SK-N-SH treated with all-trans-retinoic acid at 6 μM for 48 hours (cell line): ENCODE measurements around the gene TSHZ1.

Experiments used
- ATAC-seq: fragments of 200-7000 bp; cut with Tn5 transposase; 3 replicates; pipeline ENCODE4 v1.9.1; 2020; ENCODE audit warnings: mild to moderate bottlenecking, moderate library complexity
- ARNTL ChIP-seq: fragments of 450-650 bp; formaldehyde crosslinking; IDR thresholded peaks from 2 replicates; pipeline ENCODE4 v1.5.0; 2020; ENCODE audit warnings: low read depth, mild to moderate bottlenecking, moderate library complexity, borderline replicate concordance
- BACH2 ChIP-seq: fragments of 250-450 bp; sonication (Bioruptor Pico); IDR thresholded peaks from 2 replicates; pipeline ENCODE4 v1.9.0; 2021; ENCODE audit warnings: mild to moderate bottlenecking, borderline replicate concordance
- CSDC2 ChIP-seq: fragments of 250-450 bp; sonication (Bioruptor Pico); IDR thresholded peaks from 2 replicates; pipeline ENCODE4 v1.5.0; 2020; ENCODE audit warnings: mild to moderate bottlenecking, moderate library complexity
- GLIS3 ChIP-seq: fragments of 250-450 bp; sonication (Bioruptor Pico); IDR thresholded peaks from 2 replicates; pipeline ENCODE4 v1.5.0; 2020; ENCODE audit warnings: mild to moderate bottlenecking, moderate library complexity
- ISL1 ChIP-seq: fragments of 250-450 bp; sonication (Bioruptor Pico); IDR thresholded peaks from 2 replicates; pipeline ENCODE4 v2.1.2; 2022; ENCODE audit warnings: mild to moderate bottlenecking, moderate library complexity
- OSR1 ChIP-seq: fragments of 250-450 bp; sonication (Bioruptor Pico); IDR thresholded peaks from 2 replicates; pipeline ENCODE4 v1.8.0; 2022; ENCODE audit warnings: moderate library complexity, mild to moderate bottlenecking, inconsistent platforms
- PATZ1 ChIP-seq: fragments of 250-450 bp; sonication (Bioruptor Pico); IDR thresholded peaks from 2 replicates; pipeline ENCODE4 v1.8.0; 2020; ENCODE audit warnings: mild to moderate bottlenecking, moderate library complexity, borderline replicate concordance
- PPARA ChIP-seq: fragments of 250-450 bp; sonication (Bioruptor Pico); IDR thresholded peaks from 2 replicates; pipeline ENCODE4 v1.5.0; 2020; ENCODE audit warnings: mild to moderate bottlenecking, borderline replicate concordance
- RARB ChIP-seq: fragments of 250-450 bp; sonication (Bioruptor Pico); IDR thresholded peaks from 2 replicates; pipeline ENCODE4 v1.8.0; 2021; ENCODE audit warnings: mild to moderate bottlenecking, moderate library complexity
- SNAI2 ChIP-seq: fragments of 250-450 bp; sonication (Bioruptor Pico); IDR thresholded peaks from 2 replicates; pipeline ENCODE4 v1.5.0; 2020; ENCODE audit warnings: mild to moderate bottlenecking, moderate library complexity
- TCF4 ChIP-seq: fragments of 250-450 bp; sonication (Bioruptor Pico); IDR thresholded peaks from 2 replicates; pipeline ENCODE4 v1.8.0; 2021; ENCODE audit warnings: mild to moderate bottlenecking, moderate library complexity, borderline replicate concordance
- TOX ChIP-seq: fragments of 250-450 bp; sonication (Bioruptor Pico); IDR thresholded peaks from 2 replicates; pipeline ENCODE4 v1.8.0; 2021; ENCODE audit warnings: mild to moderate bottlenecking, moderate library complexity, borderline replicate concordance
- ZNF565 ChIP-seq: fragments of 450-650 bp; formaldehyde crosslinking; conservative IDR thresholded peaks from 2 replicates; pipeline ENCODE4 v1.5.0; 2020; ENCODE audit warnings: low read depth, mild to moderate bottlenecking, moderate library complexity
- ZNF70 ChIP-seq: fragments of 450-650 bp; formaldehyde crosslinking; IDR thresholded peaks from 2 replicates; pipeline ENCODE4 v1.5.0; 2020; ENCODE audit warnings: mild to moderate bottlenecking, moderate library complexity
- ZNF8 ChIP-seq: fragments of 450-650 bp; formaldehyde crosslinking; IDR thresholded peaks from 2 replicates; pipeline ENCODE4 v1.5.0; 2020; ENCODE audit warnings: mild to moderate bottlenecking, moderate library complexity
- TF ChIP-seq, protein P1 (sequence below): fragments of 250-450 bp; sonication (Bioruptor Pico); IDR thresholded peaks from 2 replicates; pipeline ENCODE4 v1.8.0; 2021; ENCODE audit warnings: low read depth, mild to moderate bottlenecking, moderate library complexity, borderline replicate concordance
- TF ChIP-seq, protein P2 (sequence below): fragments of 250-450 bp; sonication (Bioruptor Pico); IDR thresholded peaks from 2 replicates; pipeline ENCODE4 v1.5.1; 2021; ENCODE audit warnings: mild to moderate bottlenecking, moderate library complexity

TSHZ1 gene

GRCh38 chr18:75200071-75200470 is 10.5 kb upstream of the TSHZ1 start:
- no peak for TF ChIP-seq ISL1 (CRISPR knock-in tag)
- TF ChIP-seq ZNF8 (CRISPR knock-in tag) = no peak
- TF ChIP-seq OSR1 = no peak
- TF ChIP-seq CSDC2 (CRISPR knock-in tag) = no peak
- TF ChIP-seq RARB (CRISPR knock-in tag) = no peak
- TF ChIP-seq, protein P1, sequence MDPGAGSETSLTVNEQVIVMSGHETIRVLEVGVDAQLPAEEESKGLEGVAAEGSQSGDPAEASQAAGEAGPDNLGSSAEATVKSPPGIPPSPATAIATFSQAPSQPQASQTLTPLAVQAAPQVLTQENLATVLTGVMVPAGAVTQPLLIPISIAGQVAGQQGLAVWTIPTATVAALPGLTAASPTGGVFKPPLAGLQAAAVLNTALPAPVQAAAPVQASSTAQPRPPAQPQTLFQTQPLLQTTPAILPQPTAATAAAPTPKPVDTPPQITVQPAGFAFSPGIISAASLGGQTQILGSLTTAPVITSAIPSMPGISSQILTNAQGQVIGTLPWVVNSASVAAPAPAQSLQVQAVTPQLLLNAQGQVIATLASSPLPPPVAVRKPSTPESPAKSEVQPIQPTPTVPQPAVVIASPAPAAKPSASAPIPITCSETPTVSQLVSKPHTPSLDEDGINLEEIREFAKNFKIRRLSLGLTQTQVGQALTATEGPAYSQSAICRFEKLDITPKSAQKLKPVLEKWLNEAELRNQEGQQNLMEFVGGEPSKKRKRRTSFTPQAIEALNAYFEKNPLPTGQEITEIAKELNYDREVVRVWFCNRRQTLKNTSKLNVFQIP (CRISPR knock-in tag) = no peak
- no peak for TF ChIP-seq ZNF70
- no peak for TF ChIP-seq GLIS3 (CRISPR knock-in tag)
- no peak for TF ChIP-seq TOX (CRISPR knock-in tag)
- no peak for TF ChIP-seq ARNTL (CRISPR knock-in tag)
- no peak for ATAC-seq

GRCh38 chr18:75200605-75201280 is 9.9 kb upstream of the TSHZ1 start:
- ATAC-seq = no peak
- TF ChIP-seq TCF4 (CRISPR knock-in tag) = peak; percentile 69
- no peak for TF ChIP-seq OSR1
- no peak for TF ChIP-seq ZNF8 (CRISPR knock-in tag)
- TF ChIP-seq ISL1 (CRISPR knock-in tag) = no peak

GRCh38 chr18:75201282-75202270 is 9.0 kb upstream of the TSHZ1 start:
- TF ChIP-seq, protein P2, sequence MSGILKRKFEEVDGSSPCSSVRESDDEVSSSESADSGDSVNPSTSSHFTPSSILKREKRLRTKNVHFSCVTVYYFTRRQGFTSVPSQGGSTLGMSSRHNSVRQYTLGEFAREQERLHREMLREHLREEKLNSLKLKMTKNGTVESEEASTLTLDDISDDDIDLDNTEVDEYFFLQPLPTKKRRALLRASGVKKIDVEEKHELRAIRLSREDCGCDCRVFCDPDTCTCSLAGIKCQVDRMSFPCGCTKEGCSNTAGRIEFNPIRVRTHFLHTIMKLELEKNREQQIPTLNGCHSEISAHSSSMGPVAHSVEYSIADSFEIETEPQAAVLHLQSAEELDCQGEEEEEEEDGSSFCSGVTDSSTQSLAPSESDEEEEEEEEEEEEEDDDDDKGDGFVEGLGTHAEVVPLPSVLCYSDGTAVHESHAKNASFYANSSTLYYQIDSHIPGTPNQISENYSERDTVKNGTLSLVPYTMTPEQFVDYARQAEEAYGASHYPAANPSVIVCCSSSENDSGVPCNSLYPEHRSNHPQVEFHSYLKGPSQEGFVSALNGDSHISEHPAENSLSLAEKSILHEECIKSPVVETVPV (CRISPR knock-in tag) = no peak
- no peak for TF ChIP-seq PPARA (CRISPR knock-in tag)
- TF ChIP-seq RARB (CRISPR knock-in tag) = no peak
- peak; percentile 35 for TF ChIP-seq ISL1 (CRISPR knock-in tag)
- TF ChIP-seq PATZ1 (CRISPR knock-in tag) = no peak

DNA sequence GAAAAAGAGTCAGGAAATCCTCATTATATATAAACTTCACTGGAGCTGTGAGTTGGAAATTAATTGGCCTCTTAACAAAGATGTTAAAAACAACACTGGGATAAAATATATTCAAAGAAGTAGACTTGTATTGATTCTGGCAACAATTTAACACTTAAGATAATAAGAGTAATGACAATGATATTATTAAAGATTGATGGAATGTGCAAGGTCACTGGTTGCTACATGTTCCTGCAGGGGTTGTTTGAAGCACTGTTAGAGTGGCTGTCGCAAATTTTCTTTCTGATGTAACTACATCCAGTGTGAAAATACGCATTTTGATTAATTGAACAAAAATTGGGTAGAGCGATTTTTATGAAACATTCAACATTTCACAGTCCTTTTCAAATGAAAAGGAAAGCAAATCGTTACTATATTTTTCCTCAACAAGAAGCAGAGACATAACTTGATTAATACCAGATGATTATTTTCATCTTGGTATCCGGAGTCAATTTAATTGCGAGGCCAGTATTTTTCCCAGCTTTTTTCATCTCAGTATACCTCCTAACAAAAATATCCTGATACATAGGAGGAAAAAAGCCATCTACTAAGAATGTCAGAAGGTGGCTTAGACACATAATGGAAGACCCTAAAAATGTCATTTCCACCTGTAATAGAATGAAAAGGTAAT is 7.8 kb upstream of the TSHZ1 start:
- ATAC-seq = no peak
- TF ChIP-seq ISL1 (CRISPR knock-in tag) (no peak), GLIS3 (CRISPR knock-in tag) (no peak), ARNTL (CRISPR knock-in tag) (no peak), ZNF565 (no peak), TOX (CRISPR knock-in tag) (no peak), BACH2 (CRISPR knock-in tag) (no peak), SNAI2 (CRISPR knock-in tag) (no peak)
- TF ChIP-seq, protein P2 (CRISPR knock-in tag) = no peak

More at GRCh38 chr18:75201282-75202270, 9.0 kb upstream of the TSHZ1 start:
- no peak for ATAC-seq
